HCT116 (cell line): ENCODE data around the gene CLCN4. TPM values are rescaled to one million over a fixed set of nuclear protein-coding genes. Genes with fewer than 3 reads are reported as not detected.

Source experiments
- ATAC-seq: fragments of 200-7000 bp; cut with Tn5 transposase; 2 replicates; pipeline ENCODE4 v1.9.1; 2020; ENCODE audit warnings: mild to moderate bottlenecking, moderate library complexity
- BruUV-seq: library from RNA; stranded (reverse); fragments of 400-500 nt; replicated peaks from 2 replicates; lab custom pipeline; 2021; lab: Mats Ljungman, UMichigan
- CTCF ChIA-PET: fragments of 300-600 bp; sonication (Branson Sonifier 250); formaldehyde crosslinking; loops from one replicate; lab custom pipeline; 2021; ENCODE audit warnings: antibody characterized with exemption; lab: Charles Lee
- POLR2A ChIA-PET: fragments of 300-600, 350-600 bp; sonication (Branson Sonifier 250); formaldehyde crosslinking; loops from one replicate; lab custom pipeline; 2021; ENCODE audit warnings: antibody characterized with exemption; lab: Charles Lee
- RAD21 ChIA-PET, 2 experiments: fragments of 300-600 bp; sonication (Branson Sonifier 250); formaldehyde crosslinking; loops; one replicate each; lab custom pipeline; 2023; ENCODE audit warnings: low total read pairs in 2 of 2; ENCODE audit not compliant: uncharacterized antibody in 2 of 2, unreplicated experiment in 2 of 2, low non-redundant PET in 1 of 2; lab: Charles Lee
- DNase-seq: peaks from one replicate; pipeline ENCODE4 v3.0.0-alpha.2; 2010; ENCODE audit warnings: low read depth, low spot score
- H2AFZ ChIP-seq: fragments of 200-600 bp; shearing (Covaris generic), sonication (generic); 2 replicates; pipeline ENCODE4 v1.6.1; 2017; ENCODE audit warnings: low read depth, mixed run types, mixed read lengths, antibody characterized with exemption, low read length; ENCODE audit not compliant: poor library complexity, severe bottlenecking
- H3K27ac ChIP-seq: 2 replicates; pipeline ENCODE4 v1.5.1; 2012; ENCODE audit warnings: low read depth, low read length
- H3K27me3 ChIP-seq: fragments of 200-600 bp; sonication (generic); 2 replicates; pipeline ENCODE4 v1.6.1; 2016; ENCODE audit warnings: mixed run types, low read length, mixed read lengths; ENCODE audit not compliant: insufficient read depth
- H3K36me3 ChIP-seq, 2 experiments: fragments of 200-500 bp in 1 of 2; fragments of 200-600 bp in 1 of 2; sonication (Bioruptor generic) in 1 of 2; sonication (generic) in 1 of 2; 2 replicates each; pipeline versions ENCODE4 v1.5.1 to v1.6.1; 2014 to 2016; ENCODE audit warnings: low read length in 2 of 2, inconsistent platforms in 1 of 2, mixed read lengths in 1 of 2, mixed run types in 1 of 2; ENCODE audit not compliant: insufficient read depth in 2 of 2, control insufficient read depth in 1 of 2
- H3K4me1 ChIP-seq, 2 experiments: fragments of 200-600 bp in 1 of 2; sonication (generic) in 1 of 2; 2 replicates each; pipeline versions ENCODE4 v1.5.1 to v1.6.1; 2012 to 2017; ENCODE audit warnings: low read length in 2 of 2, inconsistent platforms in 1 of 2, mild to moderate bottlenecking in 1 of 2, mixed read lengths in 1 of 2, mixed run types in 1 of 2, moderate library complexity in 1 of 2; ENCODE audit not compliant: insufficient read depth in 2 of 2, control insufficient read depth in 1 of 2
- H3K4me2 ChIP-seq: fragments of 200-600 bp; sonication (generic); 2 replicates; pipeline ENCODE4 v1.6.1; 2017; ENCODE audit warnings: mixed run types, low read length, mixed read lengths
- H3K4me3 ChIP-seq, 2 experiments: fragments of 200-600 bp in 1 of 2; sonication (generic) in 1 of 2; replicated peaks in 1 of 2; 2 replicates each; pipeline ENCODE4 v1.5.1; 2011 to 2016; ENCODE audit warnings: low read length in 2 of 2, control low read depth in 1 of 2, low read depth in 1 of 2, mild to moderate bottlenecking in 1 of 2, mixed read lengths in 1 of 2, mixed run types in 1 of 2
- H3K79me2 ChIP-seq: fragments of 200-600 bp; sonication (generic); 2 replicates; pipeline ENCODE4 v1.6.1; 2017; ENCODE audit warnings: mild to moderate bottlenecking, mixed run types, low read length, moderate library complexity, mixed read lengths; ENCODE audit not compliant: insufficient read depth
- H3K9ac ChIP-seq: fragments of 200-600 bp; sonication (generic); 2 replicates; pipeline ENCODE4 v1.6.1; 2016; ENCODE audit warnings: low read length, mixed read lengths
- H3K9me2 ChIP-seq: fragments of 200-600 bp; sonication (generic), shearing (Covaris generic); 2 replicates; pipeline ENCODE4 v1.6.1; 2017; ENCODE audit warnings: mixed run types, mild to moderate bottlenecking, moderate library complexity; ENCODE audit not compliant: insufficient read depth
- H3K9me3 ChIP-seq, 2 experiments: fragments of 200-500 bp in 1 of 2; fragments of 200-600 bp in 1 of 2; sonication (Bioruptor generic) in 1 of 2; sonication (generic) in 1 of 2; 2 replicates each; pipeline ENCODE4 v1.6.1; 2014 to 2017; ENCODE audit warnings: low read length in 2 of 2, mixed read lengths in 2 of 2, inconsistent platforms in 1 of 2, low read depth in 1 of 2, mild to moderate bottlenecking in 1 of 2, mixed run types in 1 of 2, moderate library complexity in 1 of 2; ENCODE audit not compliant: control insufficient read depth in 1 of 2, insufficient read depth in 1 of 2
- H4K20me1 ChIP-seq: fragments of 200-600 bp; sonication (generic), shearing (Covaris generic); 2 replicates; pipeline ENCODE4 v1.6.1; 2017; ENCODE audit warnings: mixed run types, mild to moderate bottlenecking, moderate library complexity; ENCODE audit not compliant: insufficient read depth
- ATF3 ChIP-seq: IDR thresholded peaks from 2 replicates; pipeline ENCODE4 v1.6.1; 2012
- CBX3 ChIP-seq: IDR thresholded peaks from 2 replicates; pipeline ENCODE4 v1.6.1; 2012; ENCODE audit warnings: low read depth
- CEBPB ChIP-seq: IDR thresholded peaks from 2 replicates; pipeline ENCODE4 v1.6.1; 2012; ENCODE audit warnings: low read depth
- CTCF ChIP-seq, 3 experiments: fragments of 200-600 bp in 1 of 3; sonication (generic) in 1 of 3; IDR thresholded peaks in 2 of 3; conservative IDR thresholded peaks in 1 of 3; 2 replicates each; pipeline ENCODE4 v1.5.1; 2012 to 2017; ENCODE audit warnings: low read depth in 2 of 3, low read length in 2 of 3, antibody characterized with exemption in 1 of 3, borderline replicate concordance in 1 of 3, control low read depth in 1 of 3, mild to moderate bottlenecking in 1 of 3, mixed read lengths in 1 of 3, mixed run types in 1 of 3, moderate library complexity in 1 of 3; ENCODE audit not compliant: insufficient read depth in 1 of 3
- EGR1 ChIP-seq: IDR thresholded peaks from 2 replicates; pipeline ENCODE4 v1.6.1; 2012; ENCODE audit warnings: low read depth
- ELF1 ChIP-seq: IDR thresholded peaks from 2 replicates; pipeline ENCODE4 v1.6.1; 2012; ENCODE audit warnings: low read depth, borderline replicate concordance
- EZH2phosphoT487 ChIP-seq: fragments of 200-600 bp; IDR thresholded peaks from 2 replicates; pipeline ENCODE4 v1.6.1; 2018; ENCODE audit warnings: antibody characterized with exemption, borderline replicate concordance
- FOSL1 ChIP-seq: IDR thresholded peaks from 2 replicates; pipeline ENCODE4 v1.6.1; 2012; ENCODE audit warnings: low read depth
- POLR2A ChIP-seq: IDR thresholded peaks from 2 replicates; pipeline ENCODE4 v1.7.0; 2011; ENCODE audit warnings: borderline replicate concordance; ENCODE audit not compliant: insufficient read depth, insufficient read length; ENCODE audit errors: extremely low read depth
- RAD21 ChIP-seq: IDR thresholded peaks from 2 replicates; pipeline ENCODE4 v1.6.1; 2012; ENCODE audit warnings: low read depth, mild to moderate bottlenecking
- REST ChIP-seq: IDR thresholded peaks from 2 replicates; pipeline ENCODE4 v1.6.1; 2012; ENCODE audit warnings: low read depth
- SIN3A ChIP-seq: IDR thresholded peaks from 2 replicates; pipeline ENCODE4 v1.6.1; 2012; ENCODE audit warnings: low read depth
- SP1 ChIP-seq: IDR thresholded peaks from 2 replicates; pipeline ENCODE4 v1.6.1; 2012; ENCODE audit warnings: low read depth
- SRF ChIP-seq: IDR thresholded peaks from 2 replicates; pipeline ENCODE4 v1.6.1; 2012; ENCODE audit warnings: low read depth
- TCF7L2 ChIP-seq: IDR thresholded peaks from 2 replicates; pipeline ENCODE4 v1.7.0; 2011; ENCODE audit warnings: borderline replicate concordance, inconsistent platforms; ENCODE audit not compliant: insufficient read depth, insufficient read length; ENCODE audit errors: extremely low read depth
- ZNF274 ChIP-seq: fragments of 200-500 bp; sonication (Bioruptor generic); IDR thresholded peaks from 2 replicates; pipeline ENCODE4 v1.6.1; 2014; ENCODE audit warnings: mild to moderate bottlenecking, low read depth, low read length, inconsistent platforms
- intact Hi-C: fragments of 100-400 bp; cut with micrococcal nuclease; formaldehyde crosslinking; loops from 2 replicates; pipeline ENCODE4 v1.10.0; 2022
- total RNA-seq: library from RNA; stranded (reverse); gene quantifications from one replicate; pipeline ENCODE4 v1.2.1, GENCODE V29; 2021; ENCODE audit not compliant: unreplicated experiment

CLCN4 gene
- total RNA-seq, 1 experiment from 2014 or later, result 3.1 TPM

- Histone ChIP-seq H3K4me2 (no peak overlapping the region), H3K27me3 (no peaks in the 10 kb centered on the region), H3K9me3 (no peaks in the 10 kb centered on the region), H4K20me1 (no peaks in the 10 kb centered on the region), H3K27ac (no peak overlapping the region), H2AFZ (no peak overlapping the region), H3K36me3 (no peaks in the 10 kb centered on the region), H3K9me2 (no peaks in the 10 kb centered on the region), H3K9ac (no peak overlapping the region), H3K4me1 (peaks cover 4 to 17% of the 10 kb centered on the region in 2 experiments; a peak in 3 of 4 replicates), H3K79me2 (no peaks in the 10 kb centered on the region), H3K4me3 (no peak overlapping the region)
- ChIA-PET POLR2A (no interaction called here), CTCF (no interaction called here), RAD21 (no interaction called here)
- no peak for ATAC-seq
- no TSS peak for BruUV-seq
- intact Hi-C loops, result no loop called here
- no peak for DNase-seq
- TF ChIP-seq POLR2A, result no peak
- TF ChIP-seq EGR1, result no peak
- no peak for TF ChIP-seq ZNF274
- TF ChIP-seq EZH2phosphoT487, result no peak
- no peak for TF ChIP-seq SRF
- no peak for TF ChIP-seq CBX3
- TF ChIP-seq CTCF (IDR thresholded peaks at IDR 0.05 in 2 of 3, conservative IDR thresholded peaks at IDR 0.05 in 1 of 3; ENCODE audit: borderline replicate concordance in 1 of 3, insufficient read depth in 1 of 3, low read depth in 2 of 3, low read length in 2 of 3), result no peak
- no peak for TF ChIP-seq REST
- no peak for TF ChIP-seq RAD21
- no peak for TF ChIP-seq SIN3A
- TF ChIP-seq SP1, result no peak
- no peak for TF ChIP-seq ELF1
- no peak for TF ChIP-seq TCF7L2
- no peak for TF ChIP-seq FOSL1
- no peak for TF ChIP-seq CEBPB
- TF ChIP-seq ATF3, result no peak
These were observed 1.7 kb downstream of the CLCN4 start for GRCh38 chrX:10158279-10159144.
